ENCODE measurements around the gene ALOX5.

DNA sequence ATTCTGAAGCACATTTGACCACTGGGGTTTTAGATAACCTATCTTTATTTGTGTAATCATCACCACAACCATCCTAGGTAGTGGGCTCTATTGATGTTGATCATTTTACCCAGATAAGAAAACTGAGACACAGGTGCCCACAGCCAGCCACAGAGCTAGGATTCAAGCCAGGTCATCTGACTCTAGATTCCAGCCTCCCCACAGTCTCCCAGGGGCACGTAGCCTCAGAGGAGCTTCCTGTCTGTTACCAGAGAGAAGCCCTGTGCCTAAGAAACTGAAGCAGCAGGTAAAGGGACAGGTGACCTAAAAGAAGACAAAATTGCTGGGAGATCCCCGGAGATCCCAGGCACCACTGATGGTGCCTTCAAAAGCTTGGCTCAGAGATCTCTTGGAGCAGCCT lies 55.8 kb downstream of the ALOX5 start:
- TF ChIP-seq, protein P1, sequence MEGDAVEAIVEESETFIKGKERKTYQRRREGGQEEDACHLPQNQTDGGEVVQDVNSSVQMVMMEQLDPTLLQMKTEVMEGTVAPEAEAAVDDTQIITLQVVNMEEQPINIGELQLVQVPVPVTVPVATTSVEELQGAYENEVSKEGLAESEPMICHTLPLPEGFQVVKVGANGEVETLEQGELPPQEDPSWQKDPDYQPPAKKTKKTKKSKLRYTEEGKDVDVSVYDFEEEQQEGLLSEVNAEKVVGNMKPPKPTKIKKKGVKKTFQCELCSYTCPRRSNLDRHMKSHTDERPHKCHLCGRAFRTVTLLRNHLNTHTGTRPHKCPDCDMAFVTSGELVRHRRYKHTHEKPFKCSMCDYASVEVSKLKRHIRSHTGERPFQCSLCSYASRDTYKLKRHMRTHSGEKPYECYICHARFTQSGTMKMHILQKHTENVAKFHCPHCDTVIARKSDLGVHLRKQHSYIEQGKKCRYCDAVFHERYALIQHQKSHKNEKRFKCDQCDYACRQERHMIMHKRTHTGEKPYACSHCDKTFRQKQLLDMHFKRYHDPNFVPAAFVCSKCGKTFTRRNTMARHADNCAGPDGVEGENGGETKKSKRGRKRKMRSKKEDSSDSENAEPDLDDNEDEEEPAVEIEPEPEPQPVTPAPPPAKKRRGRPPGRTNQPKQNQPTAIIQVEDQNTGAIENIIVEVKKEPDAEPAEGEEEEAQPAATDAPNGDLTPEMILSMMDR (IDR thresholded peaks at IDR 0.05), result no peak
- TF ChIP-seq POLR2A (IDR thresholded peaks at IDR 0.05), result no peak
- TF ChIP-seq EP300 (IDR thresholded peaks at IDR 0.05), result no peak
- TF ChIP-seq POLR2AphosphoS5 (IDR thresholded peaks at IDR 0.05), result no peak

All from suprapubic skin (tissue), 4 donors.